Smooth muscle cell (in vitro differentiated cells): Measurements from ENCODE around the gene SYNDIG1. TPM values are rescaled to one million over a fixed set of nuclear protein-coding genes. Genes with fewer than 3 reads are reported as not detected.

Experiments used
- DNase-seq: peaks from one replicate; lab custom pipeline; 2025; ENCODE audit not compliant: unreplicated experiment; lab: John Stamatoyannopoulos, UW
- H2AFZ ChIP-seq: fragments of 200-600 bp; sonication (generic); 2 replicates; pipeline ENCODE4 v1.6.0; 2016; ENCODE audit warnings: antibody characterized with exemption, low read depth, mild to moderate bottlenecking
- H3F3A ChIP-seq: fragments of 200-600 bp; sonication (generic); 2 replicates; pipeline ENCODE4 v1.6.0; 2017; ENCODE audit warnings: antibody characterized with exemption, low read depth
- H3K27ac ChIP-seq: fragments of 200-600 bp; sonication (generic); 2 replicates; pipeline ENCODE4 v1.5.1; 2016; ENCODE audit warnings: low read depth, mild to moderate bottlenecking
- H3K27me3 ChIP-seq: fragments of 200-600 bp; sonication (generic); 2 replicates; pipeline ENCODE4 v1.6.1; 2016; ENCODE audit warnings: low read depth, mild to moderate bottlenecking
- H3K36me3 ChIP-seq: fragments of 200-600 bp; sonication (generic); 2 replicates; pipeline ENCODE4 v1.5.1; 2016; ENCODE audit warnings: low read depth
- H3K4me1 ChIP-seq: fragments of 200-600 bp; sonication (generic); 2 replicates; pipeline ENCODE4 v1.5.1; 2016; ENCODE audit warnings: low read depth
- H3K4me2 ChIP-seq: fragments of 200-600 bp; sonication (generic); 2 replicates; pipeline ENCODE4 v1.6.0; 2016; ENCODE audit warnings: mild to moderate bottlenecking
- H3K4me3 ChIP-seq: fragments of 200-600 bp; sonication (generic); 2 replicates; pipeline ENCODE4 v1.5.1; 2016; ENCODE audit warnings: mild to moderate bottlenecking
- H3K79me2 ChIP-seq: fragments of 200-600 bp; sonication (generic); 2 replicates; pipeline ENCODE4 v1.6.0; 2016; ENCODE audit warnings: low read depth, mild to moderate bottlenecking
- H3K9ac ChIP-seq: fragments of 200-600 bp; sonication (generic); 2 replicates; pipeline ENCODE4 v1.6.0; 2016; ENCODE audit warnings: low read depth
- H3K9me3 ChIP-seq: fragments of 200-600 bp; sonication (generic); replicated peaks from 2 replicates; pipeline ENCODE4 v1.5.1; 2016; ENCODE audit warnings: low read depth
- H4K20me1 ChIP-seq: fragments of 200-600 bp; sonication (generic); 2 replicates; pipeline ENCODE4 v1.6.0; 2016; ENCODE audit warnings: low read depth
- WGBS: methylation state at CpG from one replicate; pipeline ENCODE4 v1.1.7; 2016; ENCODE audit warnings: low lambda C conversion rate; 5-methylcytosine and 5-hydroxymethylcytosine counted together
- polyA plus RNA-seq: library from polyadenylated mRNA; unstranded; fragments of >200 nt; fragmentation: Nextera tagmentation; extraction: Ambion mirVana; gene quantifications from 2 replicates; pipeline ENCODE4 v1.2.1, GENCODE V29; 2016
- total RNA-seq: library from RNA; depleted of rRNA; stranded (reverse); fragments of >200 nt; gene quantifications from 2 replicates; pipeline ENCODE4 v1.2.3, GENCODE V29; 2014
- TF ChIP-seq, protein P1 (sequence below): fragments of 200-600 bp; sonication (generic); IDR thresholded peaks from 2 replicates; pipeline ENCODE4 v1.5.1; 2017; ENCODE audit warnings: borderline replicate concordance, mild to moderate bottlenecking, antibody characterized with exemption; ENCODE audit not compliant: insufficient read depth, poor library complexity, severe bottlenecking

SYNDIG1 gene
- total and polyA plus RNA-seq, 2 experiments from 2014 or later: 1.8 to 2.2 TPM

DNA sequence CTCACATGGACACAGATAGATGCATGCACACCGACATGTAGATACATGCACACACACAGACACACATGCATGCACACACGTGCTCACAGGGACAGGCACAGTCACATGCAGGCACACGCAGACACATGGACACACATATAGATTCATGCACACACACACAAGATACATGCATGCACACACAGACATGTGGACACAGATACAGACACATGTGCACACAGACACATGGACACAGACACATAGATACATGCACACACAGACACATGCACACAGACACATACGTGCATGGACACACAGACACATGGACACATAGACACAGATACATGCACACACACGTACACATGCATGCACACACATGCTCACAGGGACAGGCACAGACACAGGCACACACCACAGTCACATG, 19.8 kb downstream of the SYNDIG1 start:
- Histone ChIP-seq H3K4me3 (no peak overlapping the region), H3K4me1 (peaks cover 6% of the 10 kb centered on the region), H3K9me3 (no peaks in the 10 kb centered on the region), H4K20me1 (no peaks in the 10 kb centered on the region), H3F3A (no peaks in the 10 kb centered on the region), H3K27me3 (no peaks in the 10 kb centered on the region), H3K79me2 (no peaks in the 10 kb centered on the region), H3K27ac (no peak overlapping the region), H3K9ac (no peak overlapping the region), H3K4me2 (no peak overlapping the region), H3K36me3 (no peaks in the 10 kb centered on the region), H2AFZ (no peak overlapping the region)
- no peak for DNase-seq
- TF ChIP-seq, protein P1, sequence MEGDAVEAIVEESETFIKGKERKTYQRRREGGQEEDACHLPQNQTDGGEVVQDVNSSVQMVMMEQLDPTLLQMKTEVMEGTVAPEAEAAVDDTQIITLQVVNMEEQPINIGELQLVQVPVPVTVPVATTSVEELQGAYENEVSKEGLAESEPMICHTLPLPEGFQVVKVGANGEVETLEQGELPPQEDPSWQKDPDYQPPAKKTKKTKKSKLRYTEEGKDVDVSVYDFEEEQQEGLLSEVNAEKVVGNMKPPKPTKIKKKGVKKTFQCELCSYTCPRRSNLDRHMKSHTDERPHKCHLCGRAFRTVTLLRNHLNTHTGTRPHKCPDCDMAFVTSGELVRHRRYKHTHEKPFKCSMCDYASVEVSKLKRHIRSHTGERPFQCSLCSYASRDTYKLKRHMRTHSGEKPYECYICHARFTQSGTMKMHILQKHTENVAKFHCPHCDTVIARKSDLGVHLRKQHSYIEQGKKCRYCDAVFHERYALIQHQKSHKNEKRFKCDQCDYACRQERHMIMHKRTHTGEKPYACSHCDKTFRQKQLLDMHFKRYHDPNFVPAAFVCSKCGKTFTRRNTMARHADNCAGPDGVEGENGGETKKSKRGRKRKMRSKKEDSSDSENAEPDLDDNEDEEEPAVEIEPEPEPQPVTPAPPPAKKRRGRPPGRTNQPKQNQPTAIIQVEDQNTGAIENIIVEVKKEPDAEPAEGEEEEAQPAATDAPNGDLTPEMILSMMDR: no peak
- 93% methylated on average over 5 of the region's 5 CpGs for WGBS

DNA sequence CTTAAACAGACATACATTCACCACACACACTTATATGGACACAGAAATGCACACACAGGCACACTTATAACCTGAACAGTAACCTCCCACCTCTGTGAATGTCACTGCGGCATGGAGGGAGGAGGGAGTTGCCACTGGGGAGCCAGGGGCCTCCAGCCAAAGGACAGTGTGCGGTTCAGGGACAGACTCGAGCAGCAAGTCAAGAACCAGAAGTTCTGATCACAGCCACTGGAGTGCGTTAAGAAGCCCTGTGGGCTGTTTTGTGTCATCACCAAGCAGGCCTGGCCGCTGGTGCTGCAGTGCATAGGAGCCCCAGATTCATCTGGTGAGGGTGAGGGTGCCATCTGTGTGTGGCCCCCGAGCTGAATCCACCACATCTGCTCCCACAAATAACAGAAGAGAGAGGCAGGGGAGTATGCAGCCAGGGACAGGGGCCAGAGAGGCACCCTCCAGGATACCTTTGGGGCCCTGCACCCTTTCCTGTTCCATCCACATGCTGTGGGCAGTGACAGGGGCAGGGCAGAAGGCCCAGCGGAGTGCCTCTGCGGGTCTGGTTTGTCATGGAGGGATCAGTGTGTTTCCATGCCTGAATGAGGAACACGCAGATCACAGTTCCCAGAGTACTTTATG, 20.3 kb downstream of the SYNDIG1 start:
- H3K36me3 ChIP-seq: no peaks in the 10 kb centered on the region
- no peaks in the 10 kb centered on the region for H3F3A ChIP-seq
- 81% methylated on average over 9 of the region's 9 CpGs for WGBS
- H3K4me3 ChIP-seq: no peak overlapping the region
- no peaks in the 10 kb centered on the region for H3K79me2 ChIP-seq
- H2AFZ ChIP-seq: no peak overlapping the region
- peaks cover 6% of the 10 kb centered on the region for H3K4me1 ChIP-seq
- H3K9me3 ChIP-seq: no peaks in the 10 kb centered on the region
- H3K9ac ChIP-seq: no peak overlapping the region
- DNase-seq: no peak
- no peak overlapping the region for H3K4me2 ChIP-seq
- TF ChIP-seq, protein P1: no peak
- no peaks in the 10 kb centered on the region for H4K20me1 ChIP-seq
- no peak overlapping the region for H3K27ac ChIP-seq
- H3K27me3 ChIP-seq: no peaks in the 10 kb centered on the region

DNA sequence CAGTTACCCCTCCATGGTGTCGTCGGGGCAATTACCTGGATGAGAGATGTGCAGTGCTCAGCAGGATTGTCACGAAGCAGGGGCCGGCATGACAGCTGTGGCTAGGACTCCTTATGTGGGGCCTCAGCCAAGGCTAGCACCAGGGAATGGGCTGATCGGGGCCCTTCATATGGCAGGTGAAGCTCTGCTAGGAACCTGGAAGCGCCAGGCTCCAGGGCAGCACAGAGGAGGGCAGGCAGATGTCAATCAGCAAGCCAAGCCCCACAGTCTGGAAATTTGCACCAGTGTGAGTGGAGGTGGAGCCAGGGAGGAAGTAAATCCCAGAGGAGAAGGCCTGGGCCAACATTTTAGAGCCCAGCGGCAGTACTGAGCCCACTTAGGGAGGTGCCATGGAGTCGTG, 21.2 kb downstream of the SYNDIG1 start:
- 97% methylated on average over 8 of the region's 8 CpGs for WGBS
- no peak for DNase-seq

More for the DNA sequence above, 21.2 kb downstream of the SYNDIG1 start:
- no peak overlapping the region for H3K4me3 ChIP-seq
- no peak overlapping the region for H2AFZ ChIP-seq
- no peak overlapping the region for H3K27ac ChIP-seq
- no peak overlapping the region for H3K4me2 ChIP-seq
- peaks cover 6% of the 10 kb centered on the region for H3K4me1 ChIP-seq
- TF ChIP-seq, protein P1: no peak
- H3K36me3 ChIP-seq: no peaks in the 10 kb centered on the region
- H3K27me3 ChIP-seq: no peaks in the 10 kb centered on the region
- no peaks in the 10 kb centered on the region for H3K79me2 ChIP-seq
- H3K9ac ChIP-seq: no peak overlapping the region
- no peaks in the 10 kb centered on the region for H3K9me3 ChIP-seq
- H4K20me1 ChIP-seq: no peaks in the 10 kb centered on the region
- no peaks in the 10 kb centered on the region for H3F3A ChIP-seq
